Endodermal cell (in vitro differentiated cells): ENCODE data around the gene ARF6. TPM values are rescaled to one million over a fixed set of nuclear protein-coding genes. Genes with fewer than 3 reads are reported as not detected.

Source experiments
- DNase-seq: peaks from one replicate; pipeline ENCODE4 v3.0.0-alpha.2; 2017
- H3K27ac ChIP-seq: 2 replicates; pipeline ENCODE4 v1.5.1; 2013; ENCODE audit warnings: mild to moderate bottlenecking, low read depth, low read length, moderate library complexity
- H3K27me3 ChIP-seq: 2 replicates; pipeline ENCODE4 v1.6.1; 2013; ENCODE audit warnings: mild to moderate bottlenecking, low read length, moderate library complexity; ENCODE audit not compliant: insufficient read depth, control insufficient read depth, poor library complexity, severe bottlenecking
- H3K36me3 ChIP-seq: 2 replicates; pipeline ENCODE4 v1.7.0; 2013; ENCODE audit warnings: mild to moderate bottlenecking, low read length, moderate library complexity; ENCODE audit not compliant: control insufficient read depth, insufficient read depth
- H3K4me1 ChIP-seq: one replicate; pipeline ENCODE4 v1.7.0; 2013; ENCODE audit warnings: low read length; ENCODE audit not compliant: control insufficient read depth, insufficient read depth
- H3K4me3 ChIP-seq: 2 replicates; pipeline ENCODE4 v1.5.1; 2013; ENCODE audit warnings: mild to moderate bottlenecking, low read length, moderate library complexity
- H3K9ac ChIP-seq: 2 replicates; pipeline ENCODE4 v1.6.1; 2013; ENCODE audit warnings: mild to moderate bottlenecking, low read length, moderate library complexity; ENCODE audit not compliant: poor library complexity, severe bottlenecking; ENCODE audit errors: extremely low read depth
- H3K9me3 ChIP-seq: 2 replicates; pipeline ENCODE4 v1.6.1; 2013; ENCODE audit warnings: mild to moderate bottlenecking, low read length, moderate library complexity; ENCODE audit not compliant: control insufficient read depth
- H3K27ac Mint-ChIP-seq: 2 replicates; pipeline ENCODE4 v1.8.0; 2020; ENCODE audit warnings: mixed read lengths
- H3K27me3 Mint-ChIP-seq: 2 replicates; pipeline ENCODE4 v1.8.0; 2021; ENCODE audit warnings: mild to moderate bottlenecking, mixed read lengths; ENCODE audit not compliant: insufficient read depth
- H3K36me3 Mint-ChIP-seq: 2 replicates; pipeline ENCODE4 v1.8.0; 2020; ENCODE audit warnings: low read depth, mixed read lengths
- H3K4me1 Mint-ChIP-seq: 2 replicates; pipeline ENCODE4 v1.8.0; 2020; ENCODE audit warnings: mixed read lengths
- H3K4me3 Mint-ChIP-seq: 2 replicates; pipeline ENCODE4 v1.8.0; 2020; ENCODE audit warnings: mild to moderate bottlenecking, moderate library complexity, mixed read lengths
- H3K9me3 Mint-ChIP-seq: 2 replicates; pipeline ENCODE4 v1.8.0; 2020; ENCODE audit warnings: mild to moderate bottlenecking, mixed read lengths
- WGBS, 2 experiments: methylation state at CpG; one replicate each; pipeline versions ENCODE4 v1.1.5 to v1.1.7; 2013; ENCODE audit warnings: missing lambda C conversion rate in 2 of 2, mixed read lengths in 1 of 2; ENCODE audit not compliant: insufficient coverage in 1 of 2, insufficient read length in 1 of 2; 5-methylcytosine and 5-hydroxymethylcytosine counted together
- total RNA-seq, 2 donors: library from RNA; stranded (reverse); fragmentation: NEBNext Ultra II Directional in 1 of 2; extraction: Animal tissue kit (Norgen Biotek cat#: 25700) in 1 of 2; gene quantifications; 2 replicates in 1 of 2; 3 replicates in 1 of 2; pipeline ENCODE4 v1.2.1, GENCODE V29; 2021
- TF ChIP-seq, protein P1 (sequence below): fragments of 200-600 bp; sonication (generic); conservative IDR thresholded peaks from 2 replicates; pipeline ENCODE4 v1.5.0; 2021; ENCODE audit warnings: antibody characterized with exemption, mild to moderate bottlenecking

ARF6 gene
- total RNA-seq, 2 donors from 2014 or later = 45.2 to 46.7 TPM

- Mint-ChIP-seq H3K4me3 (no peak overlapping the region), H3K9me3 (no peaks in the 10 kb centered on the region), H3K36me3 (no peaks in the 10 kb centered on the region), H3K27me3 (no peaks in the 10 kb centered on the region), H3K27ac (no peak overlapping the region), H3K4me1 (no peaks in the 10 kb centered on the region)
- H3K4me3 ChIP-seq = no peak overlapping the region
- no peak overlapping the region for H3K9ac ChIP-seq
- H3K36me3 ChIP-seq = no peaks in the 10 kb centered on the region
- H3K4me1 ChIP-seq = no peaks in the 10 kb centered on the region
- DNase-seq = no peak
- no peaks in the 10 kb centered on the region for H3K9me3 ChIP-seq
- TF ChIP-seq, protein P1, sequence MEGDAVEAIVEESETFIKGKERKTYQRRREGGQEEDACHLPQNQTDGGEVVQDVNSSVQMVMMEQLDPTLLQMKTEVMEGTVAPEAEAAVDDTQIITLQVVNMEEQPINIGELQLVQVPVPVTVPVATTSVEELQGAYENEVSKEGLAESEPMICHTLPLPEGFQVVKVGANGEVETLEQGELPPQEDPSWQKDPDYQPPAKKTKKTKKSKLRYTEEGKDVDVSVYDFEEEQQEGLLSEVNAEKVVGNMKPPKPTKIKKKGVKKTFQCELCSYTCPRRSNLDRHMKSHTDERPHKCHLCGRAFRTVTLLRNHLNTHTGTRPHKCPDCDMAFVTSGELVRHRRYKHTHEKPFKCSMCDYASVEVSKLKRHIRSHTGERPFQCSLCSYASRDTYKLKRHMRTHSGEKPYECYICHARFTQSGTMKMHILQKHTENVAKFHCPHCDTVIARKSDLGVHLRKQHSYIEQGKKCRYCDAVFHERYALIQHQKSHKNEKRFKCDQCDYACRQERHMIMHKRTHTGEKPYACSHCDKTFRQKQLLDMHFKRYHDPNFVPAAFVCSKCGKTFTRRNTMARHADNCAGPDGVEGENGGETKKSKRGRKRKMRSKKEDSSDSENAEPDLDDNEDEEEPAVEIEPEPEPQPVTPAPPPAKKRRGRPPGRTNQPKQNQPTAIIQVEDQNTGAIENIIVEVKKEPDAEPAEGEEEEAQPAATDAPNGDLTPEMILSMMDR = no peak
- WGBS, 2 experiments = 69 to 83% methylated on average over 2 to 4 of the region's 4 CpGs
- no peak overlapping the region for H3K27ac ChIP-seq
- no peaks in the 10 kb centered on the region for H3K27me3 ChIP-seq
Measured at GRCh38 chr14:49923881-49924280, 31.0 kb downstream of the ARF6 start.

DNA sequence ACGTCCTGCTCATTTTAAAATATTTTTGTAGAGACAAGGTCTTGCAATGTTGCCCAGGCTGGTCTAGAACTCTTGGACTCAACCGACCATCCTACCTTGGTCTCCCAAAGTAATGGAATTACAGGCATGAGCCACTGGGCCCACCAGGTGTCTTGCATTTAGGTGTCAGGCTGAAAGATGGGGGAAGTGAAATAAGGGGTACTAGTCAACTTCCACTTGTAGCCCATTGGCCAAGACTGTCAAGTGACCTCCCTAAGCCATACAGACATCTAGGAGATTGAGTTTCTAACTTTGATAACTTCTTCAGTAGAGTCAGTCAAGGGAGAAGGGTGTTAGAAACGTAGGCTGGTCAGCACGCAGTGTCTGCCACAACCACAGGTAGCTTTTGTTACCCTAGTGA, 32.0 kb downstream of the ARF6 start:
- Mint-ChIP-seq H3K4me1 (no peaks in the 10 kb centered on the region), H3K27ac (no peak overlapping the region), H3K27me3 (no peaks in the 10 kb centered on the region), H3K36me3 (no peaks in the 10 kb centered on the region), H3K9me3 (no peaks in the 10 kb centered on the region), H3K4me3 (no peak overlapping the region)
- no peaks in the 10 kb centered on the region for H3K36me3 ChIP-seq
- TF ChIP-seq, protein P1 = no peak
- no peak overlapping the region for H3K27ac ChIP-seq
- no peak overlapping the region for H3K4me3 ChIP-seq
- 88 to 90% methylated on average over 2 to 4 of the region's 4 CpGs for WGBS, 2 experiments
- no peaks in the 10 kb centered on the region for H3K9me3 ChIP-seq
- no peak overlapping the region for H3K9ac ChIP-seq
- no peaks in the 10 kb centered on the region for H3K4me1 ChIP-seq
- H3K27me3 ChIP-seq = no peaks in the 10 kb centered on the region
- DNase-seq = no peak

DNA sequence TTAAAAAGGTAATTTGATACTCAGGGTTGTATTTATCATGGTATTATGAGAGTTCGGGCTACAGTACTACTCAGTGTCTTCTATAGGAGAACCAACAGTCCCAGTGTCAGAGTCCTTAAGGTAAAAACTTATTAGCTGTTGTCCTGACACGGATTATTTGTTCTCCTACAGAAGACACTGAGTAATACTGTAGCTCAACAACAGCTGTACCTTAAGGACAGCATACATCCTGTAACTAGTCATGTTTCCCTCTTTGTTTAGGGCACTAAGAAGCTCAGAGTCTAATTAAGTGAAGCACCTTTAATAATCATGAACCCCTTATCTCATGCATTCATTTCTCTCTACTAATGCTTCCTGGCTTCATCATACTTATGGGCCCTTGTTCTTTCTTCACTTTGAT, 33.9 kb downstream of the ARF6 start:
- Histone ChIP-seq H3K4me3 (no peak overlapping the region), H3K27me3 (no peaks in the 10 kb centered on the region), H3K27ac (no peak overlapping the region), H3K4me1 (no peaks in the 10 kb centered on the region), H3K9me3 (no peaks in the 10 kb centered on the region), H3K9ac (no peak overlapping the region), H3K36me3 (no peaks in the 10 kb centered on the region)
- no peak for DNase-seq
- Mint-ChIP-seq H3K4me3 (no peak overlapping the region), H3K36me3 (no peaks in the 10 kb centered on the region), H3K27me3 (no peaks in the 10 kb centered on the region), H3K4me1 (no peaks in the 10 kb centered on the region), H3K9me3 (no peaks in the 10 kb centered on the region), H3K27ac (no peak overlapping the region)
- WGBS, 2 experiments = 87 to 92% methylated on average over 2 of the region's 2 CpGs
- TF ChIP-seq, protein P1 = no peak
